ENCODE measurements around the gene CDC14B.

CDC14B gene

GRCh38 chr9:96626912-96627311, 7.3 kb upstream of the CDC14B start:
- TF ChIP-seq SPI1 (IDR thresholded peaks at IDR 0.05; ENCODE audit: borderline replicate concordance, low read depth), result no peak
- TF ChIP-seq POLR2AphosphoS5 (IDR thresholded peaks at IDR 0.05; ENCODE audit: low read depth), result no peak
- no peak for TF ChIP-seq GABPA (IDR thresholded peaks at IDR 0.05; ENCODE audit: low read depth)
- TF ChIP-seq, protein P1, sequence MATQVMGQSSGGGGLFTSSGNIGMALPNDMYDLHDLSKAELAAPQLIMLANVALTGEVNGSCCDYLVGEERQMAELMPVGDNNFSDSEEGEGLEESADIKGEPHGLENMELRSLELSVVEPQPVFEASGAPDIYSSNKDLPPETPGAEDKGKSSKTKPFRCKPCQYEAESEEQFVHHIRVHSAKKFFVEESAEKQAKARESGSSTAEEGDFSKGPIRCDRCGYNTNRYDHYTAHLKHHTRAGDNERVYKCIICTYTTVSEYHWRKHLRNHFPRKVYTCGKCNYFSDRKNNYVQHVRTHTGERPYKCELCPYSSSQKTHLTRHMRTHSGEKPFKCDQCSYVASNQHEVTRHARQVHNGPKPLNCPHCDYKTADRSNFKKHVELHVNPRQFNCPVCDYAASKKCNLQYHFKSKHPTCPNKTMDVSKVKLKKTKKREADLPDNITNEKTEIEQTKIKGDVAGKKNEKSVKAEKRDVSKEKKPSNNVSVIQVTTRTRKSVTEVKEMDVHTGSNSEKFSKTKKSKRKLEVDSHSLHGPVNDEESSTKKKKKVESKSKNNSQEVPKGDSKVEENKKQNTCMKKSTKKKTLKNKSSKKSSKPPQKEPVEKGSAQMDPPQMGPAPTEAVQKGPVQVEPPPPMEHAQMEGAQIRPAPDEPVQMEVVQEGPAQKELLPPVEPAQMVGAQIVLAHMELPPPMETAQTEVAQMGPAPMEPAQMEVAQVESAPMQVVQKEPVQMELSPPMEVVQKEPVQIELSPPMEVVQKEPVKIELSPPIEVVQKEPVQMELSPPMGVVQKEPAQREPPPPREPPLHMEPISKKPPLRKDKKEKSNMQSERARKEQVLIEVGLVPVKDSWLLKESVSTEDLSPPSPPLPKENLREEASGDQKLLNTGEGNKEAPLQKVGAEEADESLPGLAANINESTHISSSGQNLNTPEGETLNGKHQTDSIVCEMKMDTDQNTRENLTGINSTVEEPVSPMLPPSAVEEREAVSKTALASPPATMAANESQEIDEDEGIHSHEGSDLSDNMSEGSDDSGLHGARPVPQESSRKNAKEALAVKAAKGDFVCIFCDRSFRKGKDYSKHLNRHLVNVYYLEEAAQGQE (IDR thresholded peaks at IDR 0.05; ENCODE audit: insufficient replicate concordance, low read depth), result no peak
- TF ChIP-seq, protein P2, sequence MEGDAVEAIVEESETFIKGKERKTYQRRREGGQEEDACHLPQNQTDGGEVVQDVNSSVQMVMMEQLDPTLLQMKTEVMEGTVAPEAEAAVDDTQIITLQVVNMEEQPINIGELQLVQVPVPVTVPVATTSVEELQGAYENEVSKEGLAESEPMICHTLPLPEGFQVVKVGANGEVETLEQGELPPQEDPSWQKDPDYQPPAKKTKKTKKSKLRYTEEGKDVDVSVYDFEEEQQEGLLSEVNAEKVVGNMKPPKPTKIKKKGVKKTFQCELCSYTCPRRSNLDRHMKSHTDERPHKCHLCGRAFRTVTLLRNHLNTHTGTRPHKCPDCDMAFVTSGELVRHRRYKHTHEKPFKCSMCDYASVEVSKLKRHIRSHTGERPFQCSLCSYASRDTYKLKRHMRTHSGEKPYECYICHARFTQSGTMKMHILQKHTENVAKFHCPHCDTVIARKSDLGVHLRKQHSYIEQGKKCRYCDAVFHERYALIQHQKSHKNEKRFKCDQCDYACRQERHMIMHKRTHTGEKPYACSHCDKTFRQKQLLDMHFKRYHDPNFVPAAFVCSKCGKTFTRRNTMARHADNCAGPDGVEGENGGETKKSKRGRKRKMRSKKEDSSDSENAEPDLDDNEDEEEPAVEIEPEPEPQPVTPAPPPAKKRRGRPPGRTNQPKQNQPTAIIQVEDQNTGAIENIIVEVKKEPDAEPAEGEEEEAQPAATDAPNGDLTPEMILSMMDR (IDR thresholded peaks at IDR 0.05; ENCODE audit: insufficient read depth, low read length), result no peak
- peaks cover 2% of the 10 kb centered on the region for H3K27me3 ChIP-seq (ENCODE audit: insufficient read depth, poor library complexity, severe bottlenecking)
- no peak for DNase-seq (ENCODE audit: low read depth in 1 of 2, low spot score in 1 of 2)
- no peak overlapping the region for H3K27ac ChIP-seq (replicated peaks)
- H3K4me3 ChIP-seq (replicated peaks; ENCODE audit: insufficient read depth, low read length), result no peak overlapping the region

DNA sequence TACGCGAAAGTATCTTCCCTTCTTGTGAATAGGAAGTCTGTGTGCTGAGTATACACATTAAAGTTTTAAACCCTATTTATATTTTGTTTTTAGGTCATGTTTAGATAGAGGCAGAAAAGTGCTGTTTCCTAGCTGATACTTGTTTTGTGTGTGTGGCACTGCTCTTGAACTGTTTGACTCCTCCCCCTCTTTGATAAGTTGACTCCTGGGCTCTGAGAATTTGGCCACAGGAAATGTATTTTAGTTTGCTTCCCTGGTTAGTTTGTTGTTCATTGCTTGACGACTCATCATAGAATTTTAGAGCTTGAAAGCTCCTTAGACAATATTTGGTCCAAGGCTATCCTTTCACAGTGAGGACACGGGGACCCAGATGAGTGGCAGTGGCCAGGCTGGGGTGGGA, 2.0 kb upstream of the CDC14B start:
- Histone ChIP-seq H3K4me3 (replicated peaks; ENCODE audit: insufficient read depth, low read length) (no peak overlapping the region), H3K27ac (replicated peaks) (no peak overlapping the region), H3K27me3 (ENCODE audit: insufficient read depth, poor library complexity, severe bottlenecking) (peaks cover 27% of the 10 kb centered on the region)
- no peak for DNase-seq (ENCODE audit: low read depth in 1 of 2, low spot score in 1 of 2)
- TF ChIP-seq SPI1 (IDR thresholded peaks at IDR 0.05; ENCODE audit: borderline replicate concordance, low read depth), result no peak
- no peak for TF ChIP-seq POLR2AphosphoS5 (IDR thresholded peaks at IDR 0.05; ENCODE audit: low read depth)
- TF ChIP-seq GABPA (IDR thresholded peaks at IDR 0.05; ENCODE audit: low read depth), result no peak
- TF ChIP-seq, protein P2 (IDR thresholded peaks at IDR 0.05; ENCODE audit: insufficient read depth, low read length), result no peak
- TF ChIP-seq, protein P1 (IDR thresholded peaks at IDR 0.05; ENCODE audit: insufficient replicate concordance, low read depth), result no peak

GRCh38 chr9:96620832-96621269, 1.2 kb upstream of the CDC14B start:
- no peak overlapping the region for H3K27ac ChIP-seq (replicated peaks)

More at GRCh38 chr9:96620832-96621269, 1.2 kb upstream of the CDC14B start:
- Histone ChIP-seq H3K4me3 (replicated peaks; ENCODE audit: insufficient read depth, low read length) (no peak overlapping the region), H3K27me3 (ENCODE audit: insufficient read depth, poor library complexity, severe bottlenecking) (peaks cover 27% of the 10 kb centered on the region)
- no peak for DNase-seq (ENCODE audit: low read depth in 1 of 2, low spot score in 1 of 2)
- no peak for TF ChIP-seq POLR2AphosphoS5 (IDR thresholded peaks at IDR 0.05; ENCODE audit: low read depth)
- TF ChIP-seq GABPA (IDR thresholded peaks at IDR 0.05; ENCODE audit: low read depth), result no peak
- no peak for TF ChIP-seq SPI1 (IDR thresholded peaks at IDR 0.05; ENCODE audit: borderline replicate concordance, low read depth)
- TF ChIP-seq, protein P1 (IDR thresholded peaks at IDR 0.05; ENCODE audit: insufficient replicate concordance, low read depth), result no peak
- TF ChIP-seq, protein P2 (IDR thresholded peaks at IDR 0.05; ENCODE audit: insufficient read depth, low read length), result no peak

All from HL-60 (cell line).